Cardiac fibroblast (primary cell): ENCODE results near the gene KANSL1.

Experiments
- DNase-seq, 2 donors: peaks; one replicate each; pipeline versions ENCODE4 v3.0.0 to v3.0.0-alpha.2; 2010; ENCODE audit warnings: low read depth in 2 of 2
- H3K4me3 ChIP-seq, 2 donors: replicated peaks in 1 of 2; 1 replicate in 1 of 2; 2 replicates in 1 of 2; pipeline ENCODE4 v1.5.1; 2011; ENCODE audit warnings: low read depth in 2 of 2, low read length in 2 of 2, mild to moderate bottlenecking in 2 of 2, moderate library complexity in 1 of 2
- TF ChIP-seq, protein P1 (sequence below): IDR thresholded peaks from one replicate; pipeline ENCODE4 v1.5.1; 2011; ENCODE audit warnings: low read depth, mild to moderate bottlenecking, low read length, inconsistent platforms

The KANSL1 gene

DNA sequence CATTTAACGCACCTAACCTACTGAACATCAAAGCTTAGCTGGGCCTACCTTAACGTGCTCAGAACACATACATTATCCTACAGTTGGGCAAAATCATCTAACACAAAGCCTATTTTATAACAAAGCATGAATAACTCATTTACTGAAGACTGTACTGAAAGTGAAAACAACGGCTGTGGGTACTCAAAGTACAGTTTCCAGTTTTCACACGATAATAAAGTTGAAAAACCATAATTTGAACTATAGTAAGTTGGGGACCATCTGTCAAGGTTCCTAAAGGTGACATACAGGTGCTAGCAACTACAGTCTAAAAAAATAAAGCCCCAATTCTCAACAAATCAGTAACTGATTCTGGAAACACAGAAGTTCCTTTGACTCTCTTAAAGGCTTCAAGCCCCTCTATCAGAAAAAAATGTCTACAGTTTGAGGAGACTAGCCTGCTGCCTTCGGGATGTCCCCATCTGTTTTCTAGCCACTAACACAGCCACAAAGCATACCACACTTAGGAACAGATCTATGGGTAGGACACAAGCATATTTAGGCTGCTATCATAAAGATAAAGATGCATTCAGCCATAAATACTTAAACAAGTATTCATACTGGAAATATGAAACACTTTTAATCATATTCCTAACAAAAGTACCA, 71.3 kb downstream of the KANSL1 start:
- H3K4me3 ChIP-seq, result no peak overlapping the region
- no peak for DNase-seq
- TF ChIP-seq, protein P1, sequence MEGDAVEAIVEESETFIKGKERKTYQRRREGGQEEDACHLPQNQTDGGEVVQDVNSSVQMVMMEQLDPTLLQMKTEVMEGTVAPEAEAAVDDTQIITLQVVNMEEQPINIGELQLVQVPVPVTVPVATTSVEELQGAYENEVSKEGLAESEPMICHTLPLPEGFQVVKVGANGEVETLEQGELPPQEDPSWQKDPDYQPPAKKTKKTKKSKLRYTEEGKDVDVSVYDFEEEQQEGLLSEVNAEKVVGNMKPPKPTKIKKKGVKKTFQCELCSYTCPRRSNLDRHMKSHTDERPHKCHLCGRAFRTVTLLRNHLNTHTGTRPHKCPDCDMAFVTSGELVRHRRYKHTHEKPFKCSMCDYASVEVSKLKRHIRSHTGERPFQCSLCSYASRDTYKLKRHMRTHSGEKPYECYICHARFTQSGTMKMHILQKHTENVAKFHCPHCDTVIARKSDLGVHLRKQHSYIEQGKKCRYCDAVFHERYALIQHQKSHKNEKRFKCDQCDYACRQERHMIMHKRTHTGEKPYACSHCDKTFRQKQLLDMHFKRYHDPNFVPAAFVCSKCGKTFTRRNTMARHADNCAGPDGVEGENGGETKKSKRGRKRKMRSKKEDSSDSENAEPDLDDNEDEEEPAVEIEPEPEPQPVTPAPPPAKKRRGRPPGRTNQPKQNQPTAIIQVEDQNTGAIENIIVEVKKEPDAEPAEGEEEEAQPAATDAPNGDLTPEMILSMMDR, result no peak

DNA sequence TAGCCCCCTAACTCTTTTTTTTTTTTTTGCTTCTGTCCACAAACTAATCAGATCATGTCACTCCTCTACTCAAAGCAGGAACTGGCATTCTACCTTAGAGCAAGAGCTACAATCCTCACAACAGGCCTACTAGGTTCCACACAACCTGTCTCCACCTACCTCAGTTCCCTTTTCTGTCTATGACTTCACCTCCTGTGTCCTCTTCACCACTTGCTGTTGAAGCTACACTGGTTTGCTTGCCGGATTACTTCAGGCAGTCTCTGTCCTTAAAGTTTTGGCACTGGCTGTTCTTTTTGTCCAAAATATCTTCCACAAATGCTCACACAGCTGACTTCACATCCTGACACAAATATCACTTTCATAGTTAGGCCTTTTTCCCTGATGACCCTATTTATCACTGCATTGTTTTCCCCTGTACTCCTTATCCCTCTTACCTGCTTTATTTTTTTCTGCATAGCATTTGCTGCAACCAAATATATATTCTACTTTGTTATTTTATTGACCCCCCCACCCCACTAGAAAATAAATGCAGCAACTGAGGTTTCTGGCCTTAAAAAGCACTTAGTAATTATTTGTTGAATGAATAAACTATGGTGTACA, 72.0 kb downstream of the KANSL1 start:
- peak; percentile 16 to 35 for DNase-seq
- H3K4me3 ChIP-seq, result no peak overlapping the region
- TF ChIP-seq, protein P1, result no peak

DNA sequence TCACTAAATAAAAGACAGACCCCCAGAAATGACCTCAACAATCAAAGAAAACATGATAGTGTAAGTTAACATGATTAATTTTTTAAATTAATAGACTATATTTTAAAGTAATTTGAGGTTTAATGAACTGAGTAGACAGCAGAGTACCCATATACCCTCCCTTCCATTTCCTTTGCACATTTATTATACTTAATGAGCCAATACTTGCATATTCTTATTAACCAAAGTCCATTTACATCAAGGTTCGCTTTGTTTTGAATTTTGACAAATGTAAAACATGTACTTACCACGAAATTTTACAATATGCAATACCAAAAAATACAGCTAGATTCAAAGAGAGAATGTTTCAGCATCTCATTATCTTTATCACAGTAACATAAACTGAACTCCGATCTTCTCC, 72.7 kb downstream of the KANSL1 start:
- no peak overlapping the region for H3K4me3 ChIP-seq
- DNase-seq, result no peak
- TF ChIP-seq, protein P1, result no peak

DNA sequence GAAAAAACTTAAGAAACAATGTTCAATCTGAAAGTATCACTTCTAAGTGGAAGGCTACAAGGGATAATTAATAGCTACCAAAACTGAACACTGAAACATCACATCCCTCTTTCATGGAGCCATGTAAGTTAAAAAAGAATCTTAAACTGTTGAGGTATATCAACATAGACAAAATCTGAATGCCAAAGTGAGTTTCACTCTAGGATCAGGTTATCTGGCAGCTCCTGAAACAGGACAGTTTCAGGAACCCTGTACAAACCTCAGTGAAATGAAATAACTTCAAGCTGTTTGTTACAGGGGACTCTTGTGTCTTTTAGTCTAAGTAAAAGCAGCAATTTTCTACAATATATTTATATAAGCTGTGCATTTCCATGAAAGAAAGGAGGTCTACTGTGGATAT, 73.2 kb downstream of the KANSL1 start:
- H3K4me3 ChIP-seq, result no peak overlapping the region
- TF ChIP-seq, protein P1, result no peak
- no peak for DNase-seq

DNA sequence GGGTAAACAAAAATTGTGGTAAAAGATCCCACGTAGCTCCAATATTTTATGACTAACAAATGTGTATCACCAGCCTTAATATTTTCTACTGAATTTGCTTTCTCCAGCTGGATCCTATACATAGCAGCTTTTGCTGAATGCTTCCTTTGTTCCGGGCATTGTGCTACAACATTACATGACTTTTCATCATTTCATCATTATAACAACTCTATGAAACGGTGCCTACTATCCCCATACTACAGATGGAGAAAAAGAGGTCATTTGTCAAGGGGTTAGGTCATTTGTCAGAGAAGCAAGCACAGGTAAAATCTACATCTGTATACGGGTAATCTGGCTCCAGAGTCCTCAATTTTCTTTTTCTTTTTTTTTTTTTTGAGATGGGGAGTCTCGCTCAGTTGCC, 74.3 kb downstream of the KANSL1 start:
- no peak overlapping the region for H3K4me3 ChIP-seq
- no peak for DNase-seq
- TF ChIP-seq, protein P1, result no peak

DNA sequence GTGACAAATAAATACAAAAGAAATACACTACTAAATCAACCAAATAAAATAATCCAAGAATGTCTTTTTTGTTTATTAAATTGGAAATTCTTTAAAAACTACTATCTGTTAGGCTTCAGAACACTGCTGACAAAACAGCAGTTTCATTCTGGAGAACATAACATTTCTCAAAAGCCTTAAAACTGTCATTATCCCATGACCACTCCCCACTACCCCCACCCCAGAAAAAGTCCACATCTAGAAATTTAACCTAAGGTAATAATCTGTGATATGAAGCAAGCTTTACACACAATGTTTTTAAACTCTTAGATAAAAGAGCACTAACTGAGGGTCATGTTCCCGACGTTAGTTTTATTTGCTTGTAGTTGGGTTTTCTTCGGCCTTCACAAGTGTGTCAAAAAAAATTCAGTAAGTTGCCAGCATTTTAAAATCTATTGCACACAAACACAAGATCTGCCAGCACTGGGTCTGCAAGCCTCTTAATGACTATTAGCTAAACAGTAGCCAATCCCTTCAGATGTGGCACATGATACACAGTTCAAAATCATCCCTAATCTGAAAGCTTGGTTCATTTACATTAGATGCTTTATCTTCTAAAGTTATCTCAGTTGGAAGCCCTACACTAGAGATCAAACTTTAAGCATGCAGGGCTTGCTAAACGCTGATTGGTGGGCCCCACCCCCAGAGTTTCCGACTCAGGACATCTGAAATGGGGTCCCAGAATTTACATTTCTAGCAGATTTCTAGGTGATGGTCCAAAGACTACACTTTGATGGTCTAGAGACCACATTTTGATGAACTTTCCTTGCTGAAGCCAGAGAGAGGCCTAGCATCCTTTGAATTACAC, 75.2 kb downstream of the KANSL1 start:
- DNase-seq, result peak in 1 of 2 donors; percentile 19
- TF ChIP-seq, protein P1, result no peak
- H3K4me3 ChIP-seq, result no peak overlapping the region
